Peyer's patch (tissue), 4 donors: ENCODE data around the gene FAM240A.

Experiments
- CTCF ChIP-seq, 6 experiments: fragments of 450-650 bp in 4 of 6; fragments of 200-600 bp in 2 of 6; sonication (generic) in 1 of 6; IDR thresholded peaks; one replicate each; pipeline ENCODE4 v1.5.1; 2017 to 2019; ENCODE audit warnings: antibody characterized with exemption in 6 of 6, mild to moderate bottlenecking in 3 of 6, moderate library complexity in 1 of 6
- POLR2A ChIP-seq, 2 donors: fragments of 450-650 bp; IDR thresholded peaks; one replicate each; pipeline ENCODE4 v1.5.1; 2017; ENCODE audit warnings: antibody characterized with exemption in 2 of 2, mild to moderate bottlenecking in 2 of 2, moderate library complexity in 2 of 2

- TF ChIP-seq POLR2A (IDR thresholded peaks at IDR 0.05) (no peak), CTCF (IDR thresholded peaks at IDR 0.05) (no peak)
Measured at GRCh38 chr3:46571684-46572083, 40.6 kb upstream of the FAM240A start.
